Loucy (cell line): ENCODE results near the gene IRF2.

ENCODE experiments used
- CTCF ChIP-seq: fragments of 200-600 bp; sonication (generic); conservative IDR thresholded peaks from 2 replicates; pipeline ENCODE4 v1.5.1; 2014; ENCODE audit warnings: mild to moderate bottlenecking, antibody characterized with exemption, low read length
- EZH2phosphoT487 ChIP-seq: fragments of 200-600 bp; IDR thresholded peaks from 2 replicates; pipeline ENCODE4 v1.6.1; 2018; ENCODE audit warnings: antibody characterized with exemption, mild to moderate bottlenecking, moderate library complexity, borderline replicate concordance

GRCh38 chr4:184346682-184347081, 127.7 kb downstream of the IRF2 start:
- no peak for TF ChIP-seq CTCF
- TF ChIP-seq EZH2phosphoT487, result no peak
